H9 (cell line): ENCODE measurements around the gene RAB11A. TPM values are rescaled to one million over a fixed set of nuclear protein-coding genes. Genes with fewer than 3 reads are reported as not detected.

Experiments
- DNase-seq: peaks from one replicate; pipeline ENCODE4 v3.0.0-alpha.2; 2017
- H2AFZ ChIP-seq: one replicate; pipeline ENCODE4 v1.6.1; 2013; ENCODE audit warnings: mild to moderate bottlenecking, low read length, control low read depth, moderate library complexity
- H2AK5ac ChIP-seq: 2 replicates; pipeline ENCODE4 v1.6.1; 2013; ENCODE audit warnings: low read length, control low read depth, mixed read lengths; ENCODE audit not compliant: insufficient read length
- H2BK120ac ChIP-seq: one replicate; pipeline ENCODE4 v1.6.1; 2013; ENCODE audit warnings: low read depth, mild to moderate bottlenecking, low read length, control low read depth, inconsistent platforms; ENCODE audit not compliant: poor library complexity, severe bottlenecking
- H2BK12ac ChIP-seq: 2 replicates; pipeline ENCODE4 v1.6.1; 2013; ENCODE audit warnings: low read length, control low read depth, mixed read lengths, low read depth; ENCODE audit not compliant: insufficient read length
- H2BK15ac ChIP-seq: 2 replicates; pipeline ENCODE4 v1.6.1; 2013; ENCODE audit warnings: low read depth, low read length, control low read depth
- H2BK20ac ChIP-seq: one replicate; pipeline ENCODE4 v1.6.1; 2013; ENCODE audit warnings: low read depth, mild to moderate bottlenecking, low read length, control low read depth, inconsistent platforms; ENCODE audit not compliant: poor library complexity, severe bottlenecking
- H2BK5ac ChIP-seq: 2 replicates; pipeline ENCODE4 v1.6.1; 2013; ENCODE audit warnings: low read length, control low read depth, mixed read lengths; ENCODE audit not compliant: insufficient read length
- H3K14ac ChIP-seq: 2 replicates; pipeline ENCODE4 v1.6.1; 2013; ENCODE audit warnings: low read length, control low read depth; ENCODE audit not compliant: insufficient read depth
- H3K18ac ChIP-seq: 2 replicates; pipeline ENCODE4 v1.6.1; 2013; ENCODE audit warnings: low read depth, mild to moderate bottlenecking, mixed read lengths, low read length, control low read depth; ENCODE audit not compliant: insufficient read length
- H3K23ac ChIP-seq: 2 replicates; pipeline ENCODE4 v1.6.1; 2013; ENCODE audit warnings: low read length, control low read depth, mixed read lengths, low read depth; ENCODE audit not compliant: insufficient read length
- H3K23me2 ChIP-seq: 2 replicates; pipeline ENCODE4 v1.6.1; 2013; ENCODE audit warnings: low read depth, mild to moderate bottlenecking, mixed read lengths, low read length, control low read depth; ENCODE audit not compliant: insufficient read length, poor library complexity, severe bottlenecking
- H3K27ac ChIP-seq: 2 replicates; pipeline ENCODE4 v1.5.1; 2013; ENCODE audit warnings: low read length, control low read depth, mixed read lengths, low read depth; ENCODE audit not compliant: insufficient read length
- H3K27me3 ChIP-seq: 2 replicates; pipeline ENCODE4 v1.6.1; 2013; ENCODE audit warnings: low read length, control low read depth, inconsistent platforms; ENCODE audit not compliant: insufficient read depth
- H3K4ac ChIP-seq: 2 replicates; pipeline ENCODE4 v1.6.1; 2013; ENCODE audit warnings: low read depth, mild to moderate bottlenecking, control low read depth, inconsistent platforms, low read length, moderate library complexity
- H3K4me1 ChIP-seq: 2 replicates; pipeline ENCODE4 v1.6.1; 2013; ENCODE audit warnings: low read length, control low read depth, inconsistent platforms; ENCODE audit not compliant: insufficient read depth
- H3K4me2 ChIP-seq: 2 replicates; pipeline ENCODE4 v1.6.1; 2013; ENCODE audit warnings: low read length, control low read depth, mixed read lengths; ENCODE audit not compliant: insufficient read length, insufficient read depth
- H3K56ac ChIP-seq: 2 replicates; pipeline ENCODE4 v1.6.1; 2013; ENCODE audit warnings: low read depth, mild to moderate bottlenecking, mixed read lengths, low read length, control low read depth; ENCODE audit not compliant: insufficient read length
- H3K79me1 ChIP-seq: 2 replicates; pipeline ENCODE4 v1.6.1; 2013; ENCODE audit warnings: low read depth, mild to moderate bottlenecking, moderate library complexity, low read length, control low read depth, inconsistent platforms; ENCODE audit not compliant: insufficient read depth, poor library complexity, severe bottlenecking
- H3K79me2 ChIP-seq: 2 replicates; pipeline ENCODE4 v1.6.1; 2013; ENCODE audit warnings: low read length, control low read depth, inconsistent platforms; ENCODE audit not compliant: insufficient read depth
- H3K9ac ChIP-seq: 2 replicates; pipeline ENCODE4 v1.6.1; 2013; ENCODE audit warnings: low read length, control low read depth, mixed read lengths; ENCODE audit not compliant: insufficient read length; ENCODE audit errors: extremely low read depth
- H3K9me3 ChIP-seq: one replicate; pipeline ENCODE4 v1.6.1; 2013; ENCODE audit warnings: low read depth, low read length, inconsistent platforms; ENCODE audit not compliant: control insufficient read depth
- H3T11ph ChIP-seq: one replicate; pipeline ENCODE4 v1.6.1; 2013; ENCODE audit warnings: mild to moderate bottlenecking, low read length, control low read depth, inconsistent platforms
- H4K20me1 ChIP-seq: one replicate; pipeline ENCODE4 v1.6.1; 2013; ENCODE audit not compliant: control insufficient read depth, insufficient read length, insufficient read depth
- H4K5ac ChIP-seq: 2 replicates; pipeline ENCODE4 v1.6.1; 2013; ENCODE audit warnings: low read depth, mild to moderate bottlenecking, mixed read lengths, low read length, control low read depth; ENCODE audit not compliant: insufficient read length
- H4K8ac ChIP-seq: replicated peaks from 2 replicates; pipeline ENCODE4 v1.6.1; 2013; ENCODE audit warnings: low read length, control low read depth, mixed read lengths, low read depth; ENCODE audit not compliant: insufficient read length
- H4K91ac ChIP-seq: 2 replicates; pipeline ENCODE4 v1.6.1; 2013; ENCODE audit warnings: low read depth, mild to moderate bottlenecking, moderate library complexity, mixed read lengths, low read length, control low read depth; ENCODE audit not compliant: insufficient read length
- H3K27ac Mint-ChIP-seq, 3 experiments: 2 replicates in 2 of 3; 3 replicates in 1 of 3; pipeline ENCODE4 v1.8.0; 2020 to 2021; ENCODE audit warnings: mixed read lengths in 3 of 3, mild to moderate bottlenecking in 1 of 3, moderate library complexity in 1 of 3
- H3K27me3 Mint-ChIP-seq: 2 replicates; pipeline ENCODE4 v1.8.0; 2021; ENCODE audit warnings: low read depth, mild to moderate bottlenecking, moderate library complexity, mixed read lengths
- H3K36me3 Mint-ChIP-seq, 3 experiments: 2 replicates in 2 of 3; 3 replicates in 1 of 3; pipeline ENCODE4 v1.8.0; 2020 to 2021; ENCODE audit warnings: low read depth in 3 of 3, mixed read lengths in 3 of 3; ENCODE audit not compliant: insufficient read depth in 1 of 3
- H3K4me1 Mint-ChIP-seq, 2 experiments: 2 replicates each; pipeline ENCODE4 v1.8.0; 2020; ENCODE audit warnings: mixed read lengths in 2 of 2
- H3K4me3 Mint-ChIP-seq, 2 experiments: 2 replicates in 1 of 2; 3 replicates in 1 of 2; pipeline ENCODE4 v1.8.0; 2020 to 2021; ENCODE audit warnings: mild to moderate bottlenecking in 2 of 2, mixed read lengths in 2 of 2, moderate library complexity in 1 of 2
- H3K9me3 Mint-ChIP-seq, 2 experiments: 2 replicates in 1 of 2; 3 replicates in 1 of 2; pipeline ENCODE4 v1.8.0; 2020; ENCODE audit warnings: mild to moderate bottlenecking in 2 of 2, mixed read lengths in 2 of 2, moderate library complexity in 1 of 2
- CTCF ChIP-seq: fragments of 200-600 bp; sonication (generic); conservative IDR thresholded peaks from 3 replicates; pipeline ENCODE4 v1.8.0; 2021; ENCODE audit warnings: antibody characterized with exemption, mild to moderate bottlenecking
- WGBS: extraction: QIAGEN DNeasy Blood & Tissue Kit; methylation state at CpG from one replicate; pipeline ENCODE4 v1.1.7; 2013; ENCODE audit warnings: missing lambda C conversion rate, low lambda C conversion rate, mixed read lengths; ENCODE audit not compliant: insufficient read length; ENCODE audit errors: extremely low coverage; 5-methylcytosine and 5-hydroxymethylcytosine counted together
- total RNA-seq: library from RNA; stranded (reverse); gene quantifications from 2 replicates; pipeline ENCODE4 v1.2.1, GENCODE V29; 2021

The RAB11A gene
- total RNA-seq, 1 experiment from 2014 or later = 217 TPM

GRCh38 chr15:65839985-65840384 lies 29.3 kb upstream of the RAB11A start:
- Histone ChIP-seq H3K4me2 (no peak overlapping the region), H3K4ac (no peak overlapping the region), H2AK5ac (no peak overlapping the region), H2AFZ (no peak overlapping the region), H3K14ac (no peak overlapping the region), H4K8ac (no peak overlapping the region), H3K23ac (no peak overlapping the region), H3K9me3 (no peaks in the 10 kb centered on the region), H4K5ac (no peak overlapping the region), H4K20me1 (no peaks in the 10 kb centered on the region), H3K79me2 (no peaks in the 10 kb centered on the region), H3K4me1 (no peaks in the 10 kb centered on the region; the same call in 1 of the 2 replicates), H2BK5ac (no peak overlapping the region), H3K9ac (no peak overlapping the region), H3K23me2 (no peaks in the 10 kb centered on the region), H3K27ac (no peak overlapping the region), H2BK120ac (no peak overlapping the region), H3K56ac (no peak overlapping the region), H2BK20ac (no peak overlapping the region), H3K18ac (no peak overlapping the region), H2BK15ac (no peak overlapping the region), H3T11ph (no peak overlapping the region), H4K91ac (no peak overlapping the region), H3K27me3 (no peaks in the 10 kb centered on the region), H3K79me1 (no peaks in the 10 kb centered on the region), H2BK12ac (no peak overlapping the region)
- Mint-ChIP-seq H3K27ac (no peak overlapping the region), H3K36me3 (no peaks in the 10 kb centered on the region; a peak in 1 of 7 replicates), H3K4me1 (peaks cover 2 to 8% of the 10 kb centered on the region in 2 experiments; a peak in 3 of 4 replicates), H3K27me3 (no peaks in the 10 kb centered on the region), H3K9me3 (peaks cover 2 to 3% of the 10 kb centered on the region in 2 experiments; a peak in 2 of 5 replicates), H3K4me3 (no peak overlapping the region)
- no peak for DNase-seq
- no CpG with 5 or more reads among the region's 4 CpGs for WGBS
- TF ChIP-seq CTCF = no peak
